ENCODE results near the gene ASB15.

ASB15 gene

DNA sequence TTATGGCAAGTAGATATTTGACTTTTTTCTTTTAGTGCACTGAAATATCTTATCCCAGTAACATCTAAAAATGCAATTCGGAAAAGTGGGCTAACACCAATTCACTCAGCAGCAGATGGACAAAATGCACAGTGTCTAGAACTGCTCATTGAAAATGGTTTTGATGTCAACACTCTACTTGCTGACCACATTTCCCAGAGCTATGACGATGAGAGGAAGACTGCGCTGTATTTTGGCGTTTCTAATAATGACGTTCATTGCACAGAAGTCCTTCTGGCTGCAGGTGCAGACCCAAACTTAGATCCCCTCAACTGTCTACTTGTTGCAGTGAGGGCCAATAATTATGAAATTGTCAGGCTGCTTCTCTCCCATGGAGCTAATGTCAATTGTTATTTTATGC, 27.2 kb downstream of the ASB15 start:
- Histone ChIP-seq H3K27ac (ENCODE audit: low read depth, low read length) (no peak overlapping the region), H3K27me3 (ENCODE audit: insufficient read depth, low read length) (no peaks in the 10 kb centered on the region), H3K4ac (ENCODE audit: low read depth, low read length) (no peak overlapping the region), H3K79me2 (ENCODE audit: control insufficient read depth, insufficient read depth, low read length, poor library complexity) (no peaks in the 10 kb centered on the region), H2BK120ac (ENCODE audit: insufficient read depth, low read length, poor library complexity) (no peak overlapping the region), H3K9ac (ENCODE audit: low read length) (no peak overlapping the region), H3K23ac (ENCODE audit: low read length) (no peak overlapping the region), H4K8ac (ENCODE audit: low read depth, low read length) (no peak overlapping the region), H4K12ac (ENCODE audit: low read depth, low read length) (no peak overlapping the region), H3K14ac (ENCODE audit: low read length) (no peak overlapping the region), H3K36me3 (ENCODE audit: control insufficient read depth in 1 of 2, insufficient read depth in 2 of 2, low read length in 2 of 2) (no peaks in the 10 kb centered on the region), H3K18ac (ENCODE audit: low read length) (no peak overlapping the region), H3K4me3 (ENCODE audit: low read depth, low read length) (no peak overlapping the region), H3K4me1 (ENCODE audit: control insufficient read depth in 1 of 2, insufficient read depth in 2 of 2, low read length in 2 of 2) (no peaks in the 10 kb centered on the region), H2AFZ (ENCODE audit: insufficient read depth, low read length, poor library complexity) (no peak overlapping the region), H4K91ac (ENCODE audit: low read depth, low read length) (no peak overlapping the region), H2BK5ac (ENCODE audit: low read depth, low read length, poor library complexity) (no peak overlapping the region), H2AK5ac (ENCODE audit: low read length) (no peak overlapping the region), H2BK12ac (ENCODE audit: low read length) (no peak overlapping the region), H3K4me2 (ENCODE audit: low read length) (no peak overlapping the region), H3K79me1 (ENCODE audit: low read length) (no peaks in the 10 kb centered on the region), H3K9me3 (ENCODE audit: insufficient read depth, low read depth, low read length) (peaks cover 2% of the 10 kb centered on the region)
- WGBS (ENCODE audit: extremely low coverage, insufficient coverage, insufficient read length), result no CpG with 5 or more reads among the region's 5 CpGs
- no peak for DNase-seq

DNA sequence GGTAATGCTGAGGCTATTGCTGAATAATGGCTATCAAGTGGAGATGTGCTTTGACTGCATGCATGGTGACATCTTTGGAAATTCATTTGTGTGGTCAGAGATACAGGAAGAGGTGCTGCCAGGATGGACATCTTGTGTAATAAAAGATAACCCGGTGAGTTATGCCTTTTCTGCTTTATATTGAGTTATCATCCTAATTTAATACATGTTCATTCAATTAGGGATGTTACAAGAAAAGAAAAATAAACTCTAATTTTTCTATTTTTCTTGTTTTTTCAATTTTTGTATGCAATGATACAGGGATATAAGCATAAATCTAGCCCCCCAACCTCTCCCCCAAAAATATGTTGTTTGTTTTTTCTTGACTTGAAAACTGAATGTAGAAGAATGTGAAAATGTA, 27.7 kb downstream of the ASB15 start:
- no peak overlapping the region for H2BK120ac ChIP-seq (ENCODE audit: insufficient read depth, low read length, poor library complexity)
- H3K4me2 ChIP-seq (ENCODE audit: low read length), result no peak overlapping the region
- H2BK5ac ChIP-seq (ENCODE audit: low read depth, low read length, poor library complexity), result no peak overlapping the region
- no peak overlapping the region for H3K14ac ChIP-seq (ENCODE audit: low read length)
- no peaks in the 10 kb centered on the region for H3K27me3 ChIP-seq (ENCODE audit: insufficient read depth, low read length)
- H3K9me3 ChIP-seq (ENCODE audit: insufficient read depth, low read depth, low read length), result peaks cover 2% of the 10 kb centered on the region
- no peaks in the 10 kb centered on the region for H3K36me3 ChIP-seq (ENCODE audit: control insufficient read depth in 1 of 2, insufficient read depth in 2 of 2, low read length in 2 of 2)
- H4K12ac ChIP-seq (ENCODE audit: low read depth, low read length), result no peak overlapping the region
- WGBS (ENCODE audit: extremely low coverage, insufficient coverage, insufficient read length), result no CpG with 5 or more reads among the region's 1 CpG
- H3K79me2 ChIP-seq (ENCODE audit: control insufficient read depth, insufficient read depth, low read length, poor library complexity), result no peaks in the 10 kb centered on the region
- H2AK5ac ChIP-seq (ENCODE audit: low read length), result no peak overlapping the region
- no peaks in the 10 kb centered on the region for H3K79me1 ChIP-seq (ENCODE audit: low read length)
- DNase-seq, result no peak
- H3K18ac ChIP-seq (ENCODE audit: low read length), result no peak overlapping the region
- no peak overlapping the region for H2BK12ac ChIP-seq (ENCODE audit: low read length)
- no peak overlapping the region for H3K27ac ChIP-seq (ENCODE audit: low read depth, low read length)
- H3K23ac ChIP-seq (ENCODE audit: low read length), result no peak overlapping the region
- H4K8ac ChIP-seq (ENCODE audit: low read depth, low read length), result no peak overlapping the region
- H4K91ac ChIP-seq (ENCODE audit: low read depth, low read length), result no peak overlapping the region
- no peaks in the 10 kb centered on the region for H3K4me1 ChIP-seq (ENCODE audit: control insufficient read depth in 1 of 2, insufficient read depth in 2 of 2, low read length in 2 of 2)
- H2AFZ ChIP-seq (ENCODE audit: insufficient read depth, low read length, poor library complexity), result no peak overlapping the region
- no peak overlapping the region for H3K4me3 ChIP-seq (ENCODE audit: low read depth, low read length)
- no peak overlapping the region for H3K9ac ChIP-seq (ENCODE audit: low read length)
- H3K4ac ChIP-seq (ENCODE audit: low read depth, low read length), result no peak overlapping the region

DNA sequence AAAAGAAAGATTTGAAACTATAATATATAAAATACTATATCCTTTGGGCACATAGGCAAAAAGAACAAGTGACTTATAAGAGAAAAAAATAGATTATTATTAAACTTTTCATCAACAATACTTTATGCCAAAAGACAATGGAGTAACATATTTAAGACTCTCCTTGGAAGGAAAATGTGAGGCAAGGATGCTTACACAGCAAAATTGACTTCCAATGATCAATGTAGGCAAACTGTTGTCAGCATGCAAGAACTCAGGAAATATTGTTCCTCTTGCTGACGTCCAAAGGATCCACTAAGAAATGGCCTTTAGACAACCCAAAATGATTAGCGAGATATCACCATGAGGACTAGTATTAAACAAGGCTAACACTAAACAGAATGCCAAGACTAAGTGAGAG, 31.2 kb downstream of the ASB15 start:
- Histone ChIP-seq H4K12ac (ENCODE audit: low read depth, low read length) (no peak overlapping the region), H3K23ac (ENCODE audit: low read length) (no peak overlapping the region), H2BK120ac (ENCODE audit: insufficient read depth, low read length, poor library complexity) (no peak overlapping the region), H3K27ac (ENCODE audit: low read depth, low read length) (no peak overlapping the region), H3K4me3 (ENCODE audit: low read depth, low read length) (no peak overlapping the region), H3K9me3 (ENCODE audit: insufficient read depth, low read depth, low read length) (no peaks in the 10 kb centered on the region), H4K8ac (ENCODE audit: low read depth, low read length) (no peak overlapping the region), H3K79me2 (ENCODE audit: control insufficient read depth, insufficient read depth, low read length, poor library complexity) (no peaks in the 10 kb centered on the region), H3K36me3 (ENCODE audit: control insufficient read depth in 1 of 2, insufficient read depth in 2 of 2, low read length in 2 of 2) (no peaks in the 10 kb centered on the region), H3K79me1 (ENCODE audit: low read length) (peaks cover 2% of the 10 kb centered on the region), H4K91ac (ENCODE audit: low read depth, low read length) (no peak overlapping the region), H3K4me1 (ENCODE audit: control insufficient read depth in 1 of 2, insufficient read depth in 2 of 2, low read length in 2 of 2) (peaks cover 0 to 4% of the 10 kb centered on the region in 2 experiments), H2AFZ (ENCODE audit: insufficient read depth, low read length, poor library complexity) (no peak overlapping the region), H3K27me3 (ENCODE audit: insufficient read depth, low read length) (no peaks in the 10 kb centered on the region), H2BK5ac (ENCODE audit: low read depth, low read length, poor library complexity) (no peak overlapping the region), H3K14ac (ENCODE audit: low read length) (no peak overlapping the region), H3K4me2 (ENCODE audit: low read length) (no peak overlapping the region), H2AK5ac (ENCODE audit: low read length) (no peak overlapping the region), H3K4ac (ENCODE audit: low read depth, low read length) (no peak overlapping the region), H3K18ac (ENCODE audit: low read length) (no peak overlapping the region), H3K9ac (ENCODE audit: low read length) (no peak overlapping the region), H2BK12ac (ENCODE audit: low read length) (no peak overlapping the region)
- DNase-seq, result no peak
- no CpG with 5 or more reads among the region's 2 CpGs for WGBS (ENCODE audit: extremely low coverage, insufficient coverage, insufficient read length)

- H3K27ac ChIP-seq (ENCODE audit: low read depth, low read length), result peak overlapping the region; percentile 24
- H3K23ac ChIP-seq (ENCODE audit: low read length), result no peak overlapping the region
- H2AK5ac ChIP-seq (ENCODE audit: low read length), result no peak overlapping the region
- WGBS (ENCODE audit: extremely low coverage, insufficient coverage, insufficient read length), result no CpG with 5 or more reads among the region's 7 CpGs
- no peak overlapping the region for H2BK12ac ChIP-seq (ENCODE audit: low read length)
- peaks cover 0 to 5% of the 10 kb centered on the region in 2 experiments for H3K4me1 ChIP-seq (ENCODE audit: control insufficient read depth in 1 of 2, insufficient read depth in 2 of 2, low read length in 2 of 2)
- H3K27me3 ChIP-seq (ENCODE audit: insufficient read depth, low read length), result no peaks in the 10 kb centered on the region
- H3K4me2 ChIP-seq (ENCODE audit: low read length), result peak overlapping the region; percentile 42
- no peak overlapping the region for H2BK120ac ChIP-seq (ENCODE audit: insufficient read depth, low read length, poor library complexity)
- no peak overlapping the region for H4K12ac ChIP-seq (ENCODE audit: low read depth, low read length)
- DNase-seq, result peak; percentile 77 to 96
- H3K9ac ChIP-seq (ENCODE audit: low read length), result no peak overlapping the region
- H3K4me3 ChIP-seq (ENCODE audit: low read depth, low read length), result no peak overlapping the region
- H3K79me1 ChIP-seq (ENCODE audit: low read length), result peaks cover 5% of the 10 kb centered on the region
- no peak overlapping the region for H2BK5ac ChIP-seq (ENCODE audit: low read depth, low read length, poor library complexity)
- no peaks in the 10 kb centered on the region for H3K9me3 ChIP-seq (ENCODE audit: insufficient read depth, low read depth, low read length)
- no peaks in the 10 kb centered on the region for H3K79me2 ChIP-seq (ENCODE audit: control insufficient read depth, insufficient read depth, low read length, poor library complexity)
- no peak overlapping the region for H2AFZ ChIP-seq (ENCODE audit: insufficient read depth, low read length, poor library complexity)
- H3K36me3 ChIP-seq (ENCODE audit: control insufficient read depth in 1 of 2, insufficient read depth in 2 of 2, low read length in 2 of 2), result no peaks in the 10 kb centered on the region
- no peak overlapping the region for H4K8ac ChIP-seq (ENCODE audit: low read depth, low read length)
- H3K4ac ChIP-seq (ENCODE audit: low read depth, low read length), result no peak overlapping the region
- H3K18ac ChIP-seq (ENCODE audit: low read length), result no peak overlapping the region
- no peak overlapping the region for H3K14ac ChIP-seq (ENCODE audit: low read length)
- no peak overlapping the region for H4K91ac ChIP-seq (ENCODE audit: low read depth, low read length)
These were observed 31.9 kb downstream of the ASB15 start for GRCh38 chr7:123633553-123633952.

Data from trophoblast cell (in vitro differentiated cells and primary cell).